Lung (tissue), 12 donors: ENCODE data around the gene OSBPL6. TPM values are rescaled to one million over a fixed set of nuclear protein-coding genes. Genes with fewer than 3 reads are reported as not detected.

Source experiments
- ATAC-seq: fragments of 200-7000 bp; cut with Tn5 transposase; one replicate; pipeline ENCODE4 v1.9.1; 2020; ENCODE audit warnings: moderate number of reproducible peaks; ENCODE audit not compliant: insufficient read depth, low FRiP score
- DNase-seq, 3 donors: peaks; one replicate each; pipeline ENCODE4 v3.0.0-alpha.2; 2013 to 2017
- H3K27ac ChIP-seq, 2 donors: one replicate each; pipeline ENCODE4 v1.5.1; 2013; ENCODE audit warnings: mild to moderate bottlenecking in 2 of 2, moderate library complexity in 2 of 2, control low read depth in 1 of 2, inconsistent platforms in 1 of 2, low read depth in 1 of 2, low read length in 1 of 2
- H3K27me3 ChIP-seq, 3 donors: one replicate each; pipeline ENCODE4 v1.5.1; 2013; ENCODE audit warnings: low read length in 2 of 3; ENCODE audit not compliant: control insufficient read depth in 3 of 3, insufficient read depth in 3 of 3
- H3K36me3 ChIP-seq, 4 donors: one replicate each; pipeline ENCODE4 v1.5.1; 2013; ENCODE audit warnings: low read length in 4 of 4, mild to moderate bottlenecking in 1 of 4, moderate library complexity in 1 of 4; ENCODE audit not compliant: control insufficient read depth in 4 of 4, insufficient read depth in 4 of 4
- H3K4me1 ChIP-seq, 5 donors: one replicate each; pipeline ENCODE4 v1.5.1; 2013; ENCODE audit warnings: low read length in 5 of 5, mild to moderate bottlenecking in 2 of 5, moderate library complexity in 1 of 5; ENCODE audit not compliant: control insufficient read depth in 5 of 5, insufficient read depth in 5 of 5
- H3K4me3 ChIP-seq: one replicate; pipeline ENCODE4 v1.5.1; 2013; ENCODE audit warnings: mild to moderate bottlenecking, control low read depth, moderate library complexity
- H3K9ac ChIP-seq, 2 donors: one replicate each; pipeline ENCODE4 v1.5.1; 2013; ENCODE audit warnings: low read length in 2 of 2, control low read depth in 1 of 2; ENCODE audit not compliant: insufficient read depth in 1 of 2
- H3K9me3 ChIP-seq, 4 donors: one replicate each; pipeline ENCODE4 v1.5.1; 2013; ENCODE audit warnings: low read length in 3 of 4, mild to moderate bottlenecking in 1 of 4, moderate library complexity in 1 of 4; ENCODE audit not compliant: control insufficient read depth in 4 of 4, insufficient read depth in 3 of 4
- CTCF ChIP-seq: IDR thresholded peaks from 2 replicates; pipeline ENCODE4 v1.5.1; 2012; ENCODE audit warnings: mild to moderate bottlenecking; ENCODE audit errors: control extremely low read depth, extremely low read depth
- WGBS, 2 donors: extraction: QIAGEN DNeasy Blood & Tissue Kit; methylation state at CpG; one replicate each; pipeline ENCODE4 v1.1.7; 2013; 5-methylcytosine and 5-hydroxymethylcytosine counted together
- polyA plus RNA-seq, 2 donors: library from polyadenylated mRNA; stranded (reverse); fragments of 200-250 nt; gene quantifications; one replicate each; pipeline ENCODE4 v1.2.1, GENCODE V29; 2013
- total RNA-seq, 2 donors: library from RNA; depleted of rRNA in 1 of 2; stranded (reverse); fragments of >200 nt in 1 of 2; gene quantifications; one replicate each; pipeline ENCODE4 v1.2.1, GENCODE V29; 2014 to 2021
- donor health status: control.
- donor health status: control.
- donor health status: Bipolar disorder and iron deficiency.
- donor health status: healthy.
- donor health status: DM: yes; HTN: yes; CAD: no.

The OSBPL6 gene
- total and polyA plus RNA-seq, 4 donors: 1.9 to 23.5 (median 7.8) TPM

GRCh38 chr2:178394859-178395258 lies 200.5 kb downstream of the OSBPL6 start:
- no peak overlapping the region for H3K9ac ChIP-seq
- ATAC-seq (no peak), DNase-seq (no peak)
- H3K9me3 ChIP-seq: no peaks in the 10 kb centered on the region
- H3K27me3 ChIP-seq: no peaks in the 10 kb centered on the region
- no peaks in the 10 kb centered on the region for H3K36me3 ChIP-seq
- no peak for TF ChIP-seq CTCF
- no peak overlapping the region for H3K27ac ChIP-seq
- H3K4me1 ChIP-seq: no peaks in the 10 kb centered on the region
- H3K4me3 ChIP-seq: no peak overlapping the region

- Histone ChIP-seq H3K27me3 (no peaks in the 10 kb centered on the region), H3K27ac (no peak overlapping the region), H3K4me1 (no peaks in the 10 kb centered on the region), H3K9ac (no peak overlapping the region), H3K9me3 (no peaks in the 10 kb centered on the region), H3K36me3 (no peaks in the 10 kb centered on the region), H3K4me3 (no peak overlapping the region)
- 95% methylated on average over 2 of the region's 2 CpGs for WGBS, 2 donors
- ATAC-seq: no peak
- TF ChIP-seq CTCF: no peak
- no peak for DNase-seq
Measured at GRCh38 chr2:178395295-178395694, 201.0 kb downstream of the OSBPL6 start.

- 85 to 90% methylated on average over 8 of the region's 8 CpGs for WGBS, 2 donors
- no peak for DNase-seq
- no peak for TF ChIP-seq CTCF
Measured at GRCh38 chr2:178395941-178396570, 201.7 kb downstream of the OSBPL6 start.

GRCh38 chr2:178397002-178397605 lies 202.8 kb downstream of the OSBPL6 start:
- H3K4me1 ChIP-seq: no peaks in the 10 kb centered on the region
- no peak overlapping the region for H3K27ac ChIP-seq
- ATAC-seq (peak; percentile 53), DNase-seq (peak in 2 of 3 donors; percentile 66 to 68)
- 16 to 18% methylated on average over 7 of the region's 7 CpGs for WGBS, 2 donors
- no peaks in the 10 kb centered on the region for H3K27me3 ChIP-seq
- TF ChIP-seq CTCF: peak; percentile 45
- H3K36me3 ChIP-seq: no peaks in the 10 kb centered on the region
- H3K9me3 ChIP-seq: no peaks in the 10 kb centered on the region
- H3K9ac ChIP-seq: no peak overlapping the region
- no peak overlapping the region for H3K4me3 ChIP-seq

More at GRCh38 chr2:178395941-178396570, 201.7 kb downstream of the OSBPL6 start:
- Histone ChIP-seq H3K9me3 (no peaks in the 10 kb centered on the region), H3K9ac (no peak overlapping the region), H3K27me3 (no peaks in the 10 kb centered on the region), H3K4me1 (no peaks in the 10 kb centered on the region), H3K36me3 (no peaks in the 10 kb centered on the region), H3K4me3 (no peak overlapping the region), H3K27ac (no peak overlapping the region)
- no peak for ATAC-seq
